Measurements from ENCODE around the gene OR13G1.

GRCh38 chr1:247646867-247647266 is 32.7 kb downstream of the OR13G1 start:
- TF ChIP-seq CTCF (IDR thresholded peaks at IDR 0.05; ENCODE audit: extremely low read depth in 1 of 2, insufficient read depth in 1 of 2, low read depth in 1 of 2, low read length in 2 of 2) (no peak), POLR2A (IDR thresholded peaks at IDR 0.05; ENCODE audit: low read depth, low read length) (no peak), EZH2 (IDR thresholded peaks at IDR 0.05; ENCODE audit: borderline replicate concordance, low read depth, low read length, severe bottlenecking) (no peak), JUN (IDR thresholded peaks at IDR 0.05; ENCODE audit: borderline replicate concordance, insufficient read depth, insufficient read length, low read depth) (no peak), MYC (IDR thresholded peaks at IDR 0.05; ENCODE audit: low read depth, low read length) (no peak), MAX (IDR thresholded peaks at IDR 0.05; ENCODE audit: insufficient read depth, insufficient read length) (no peak), POLR2AphosphoS5 (IDR thresholded peaks at IDR 0.05; ENCODE audit: insufficient read depth, low read depth, low read length) (no peak), FOS (IDR thresholded peaks at IDR 0.05; ENCODE audit: borderline replicate concordance, insufficient read depth, low read length) (no peak)

Data from endothelial cell of umbilical vein (primary cell).